Stimulated activated CD4-positive, alpha-beta T cell treated with anti-CD3 and anti-CD28 coated beads, TNF-alpha, amount 100 ng/mL, for 48 hours (primary cell): Measurements from ENCODE around the gene ANKRD50.

Experiments
- DNase-seq, 3 donors: peaks; one replicate each; pipeline ENCODE4 v3.0.0-alpha.2; 2020; ENCODE audit warnings: low read depth in 3 of 3

ANKRD50 gene

GRCh38 chr4:124708517-124709300 is 3.8 kb downstream of the ANKRD50 start:
- DNase-seq: no peak

GRCh38 chr4:124705393-124705792 is 7.1 kb downstream of the ANKRD50 start:
- no peak for DNase-seq

GRCh38 chr4:124703154-124703553 is 9.4 kb downstream of the ANKRD50 start:
- DNase-seq: no peak

GRCh38 chr4:124697441-124697840 is 15.1 kb downstream of the ANKRD50 start:
- no peak for DNase-seq

- no peak for DNase-seq
Measured at GRCh38 chr4:124696182-124696581, 16.4 kb downstream of the ANKRD50 start.

DNA sequence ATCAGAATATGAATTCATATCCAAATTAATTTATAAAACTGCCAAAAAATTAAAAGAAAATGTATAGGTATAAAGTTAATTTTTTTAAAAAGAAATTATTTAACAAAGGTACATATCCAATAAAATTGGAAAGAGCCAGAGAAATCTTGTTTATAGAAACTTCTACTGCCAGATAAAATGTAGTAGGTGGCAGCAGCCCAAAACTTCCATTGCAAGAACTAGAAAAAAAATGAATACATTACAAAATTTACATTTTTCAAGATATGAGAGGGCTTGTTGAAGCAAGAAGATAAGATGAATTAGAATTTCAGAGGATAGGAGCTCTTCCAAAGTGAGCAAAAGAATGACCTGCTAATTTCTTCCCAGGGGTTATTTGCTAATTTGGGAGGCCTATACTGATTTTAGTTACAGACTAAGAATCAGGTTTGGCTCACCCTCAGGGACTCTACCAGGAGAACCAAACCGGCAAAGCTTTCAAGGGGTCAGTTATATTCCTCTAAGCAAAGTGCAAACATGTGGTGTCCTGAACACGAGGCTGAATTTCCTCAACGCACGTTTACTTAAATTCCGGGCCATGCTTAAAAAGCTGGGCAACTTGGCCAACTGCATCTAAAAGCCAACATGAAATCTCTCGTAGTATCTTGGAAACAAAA is 17.5 kb downstream of the ANKRD50 start:
- DNase-seq: no peak

- no peak for DNase-seq
Measured at GRCh38 chr4:124694306-124694705, 18.2 kb downstream of the ANKRD50 start.

- DNase-seq: no peak
Measured at GRCh38 chr4:124691801-124692200, 20.7 kb downstream of the ANKRD50 start.

- no peak for DNase-seq
Measured at GRCh38 chr4:124686279-124686678, 26.3 kb downstream of the ANKRD50 start.

DNA sequence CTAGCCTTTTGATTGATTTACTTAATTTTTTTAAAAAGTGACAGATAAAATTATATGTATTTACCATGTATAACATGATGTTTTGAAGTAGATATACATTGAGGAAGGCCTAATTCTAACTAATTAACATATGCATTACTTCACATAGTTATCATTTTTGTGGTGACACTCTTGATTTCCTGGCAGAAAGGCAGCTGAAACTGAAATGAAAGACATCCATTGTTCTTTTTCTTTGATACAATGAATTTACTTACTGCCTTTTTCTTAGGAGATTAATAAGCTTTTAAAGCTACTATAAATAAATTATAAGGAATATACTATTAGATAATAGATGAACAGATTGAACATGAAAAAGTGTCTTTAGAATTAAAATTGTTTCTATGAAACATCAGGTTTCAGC is 26.7 kb downstream of the ANKRD50 start:
- no peak for DNase-seq

- no peak for DNase-seq
Measured at GRCh38 chr4:124684301-124684700, 28.2 kb downstream of the ANKRD50 start.

GRCh38 chr4:124682384-124682783 is 30.1 kb downstream of the ANKRD50 start:
- no peak for DNase-seq

GRCh38 chr4:124666496-124666895 is 46.0 kb downstream of the ANKRD50 start:
- no peak for DNase-seq

GRCh38 chr4:124658795-124659194 is 53.7 kb downstream of the ANKRD50 start:
- DNase-seq: no peak

DNA sequence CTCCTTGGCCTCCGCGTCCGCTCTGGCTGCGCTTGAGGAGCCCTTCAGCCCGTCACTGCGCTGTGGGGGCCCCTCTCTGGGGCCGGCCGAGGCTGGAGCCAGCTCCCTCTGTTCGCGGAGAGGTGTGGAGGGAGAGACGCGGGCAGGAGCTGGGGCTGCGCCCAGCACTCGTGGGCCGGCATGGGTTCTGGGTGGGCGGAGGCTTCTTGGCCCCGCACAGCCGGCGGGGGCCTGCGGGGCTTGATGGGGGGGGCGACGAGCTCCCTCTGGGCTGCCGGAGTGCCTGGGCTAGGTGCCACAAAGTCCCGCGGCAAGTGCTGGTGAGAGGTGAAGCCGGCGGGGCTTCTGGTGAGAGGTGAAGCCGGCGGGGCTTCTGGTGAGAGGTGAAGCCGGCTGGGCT is 61.9 kb downstream of the ANKRD50 start:
- DNase-seq: no peak

GRCh38 chr4:124647599-124647998 is 64.9 kb downstream of the ANKRD50 start:
- no peak for DNase-seq

DNA sequence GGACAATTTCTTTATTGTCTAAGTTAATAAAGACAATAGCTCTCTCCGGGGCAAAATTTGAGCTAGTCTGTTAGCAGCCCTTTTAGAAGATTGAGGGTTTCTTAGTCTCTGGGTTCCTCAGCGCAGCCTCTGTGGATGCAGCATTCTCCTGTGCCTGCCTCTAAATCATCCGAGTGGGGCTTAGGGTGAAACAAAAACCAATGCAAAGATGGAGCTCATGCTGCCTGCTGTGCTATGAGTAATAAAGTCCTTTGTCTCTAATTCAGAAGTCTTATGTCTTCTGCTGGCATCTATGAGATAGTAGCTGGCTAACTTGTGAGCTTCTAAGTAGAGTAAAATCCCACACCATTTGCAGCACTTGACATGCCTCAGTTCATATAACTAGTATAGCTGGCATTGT is 67.9 kb downstream of the ANKRD50 start:
- DNase-seq: no peak

DNA sequence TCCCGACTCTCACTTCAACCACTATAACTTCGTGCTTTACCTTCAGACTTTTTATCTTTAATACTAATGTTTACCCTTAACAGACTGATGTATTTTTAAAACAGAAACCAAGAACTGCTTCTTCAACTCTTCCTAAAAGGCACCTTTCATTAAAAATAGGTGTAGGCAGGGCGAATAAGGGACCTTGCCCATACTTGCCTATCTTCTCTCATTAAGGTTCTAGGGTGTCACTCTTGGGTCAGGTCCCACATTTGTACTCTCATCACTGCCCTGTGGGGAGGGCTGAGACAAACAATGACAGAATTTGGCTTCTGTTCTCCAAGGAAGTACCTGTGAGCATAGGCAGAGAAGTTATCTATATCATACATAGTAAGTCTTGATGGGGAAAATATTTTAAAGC is 69.7 kb downstream of the ANKRD50 start:
- no peak for DNase-seq

- no peak for DNase-seq
Measured at GRCh38 chr4:124641715-124642381, 70.7 kb downstream of the ANKRD50 start.

DNA sequence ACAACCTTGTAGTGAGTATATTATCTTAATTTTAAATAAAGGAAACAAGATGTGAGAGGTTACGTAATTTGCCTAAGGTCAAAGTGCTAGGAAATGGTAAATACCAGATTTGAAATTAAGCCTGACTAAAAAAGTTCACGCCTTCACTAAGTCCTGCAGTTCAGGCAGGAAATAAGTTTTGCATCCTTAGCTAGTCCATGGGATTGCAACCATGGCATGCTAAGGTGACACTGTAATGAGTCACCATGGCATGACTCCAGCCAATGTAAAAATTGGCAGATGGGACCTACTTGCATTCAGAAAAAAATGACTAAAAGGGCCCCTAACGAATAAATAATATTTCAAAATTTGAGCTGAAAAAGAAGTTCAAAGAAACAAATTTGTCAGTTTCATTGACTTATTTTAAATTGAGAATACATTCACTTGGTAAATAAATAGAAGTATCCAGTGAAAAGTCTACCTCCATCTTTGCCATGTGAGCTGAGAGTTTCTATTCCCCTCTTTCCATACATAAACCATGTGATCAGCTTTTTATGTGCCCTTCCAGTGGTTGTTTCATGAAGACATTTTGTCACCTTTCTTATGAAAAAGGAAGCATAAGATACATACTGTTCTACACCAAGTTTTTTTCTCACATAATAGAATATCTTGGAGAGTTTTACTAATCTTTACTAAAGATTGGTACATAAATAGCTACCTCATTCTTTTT is 72.4 kb downstream of the ANKRD50 start:
- DNase-seq: no peak

DNA sequence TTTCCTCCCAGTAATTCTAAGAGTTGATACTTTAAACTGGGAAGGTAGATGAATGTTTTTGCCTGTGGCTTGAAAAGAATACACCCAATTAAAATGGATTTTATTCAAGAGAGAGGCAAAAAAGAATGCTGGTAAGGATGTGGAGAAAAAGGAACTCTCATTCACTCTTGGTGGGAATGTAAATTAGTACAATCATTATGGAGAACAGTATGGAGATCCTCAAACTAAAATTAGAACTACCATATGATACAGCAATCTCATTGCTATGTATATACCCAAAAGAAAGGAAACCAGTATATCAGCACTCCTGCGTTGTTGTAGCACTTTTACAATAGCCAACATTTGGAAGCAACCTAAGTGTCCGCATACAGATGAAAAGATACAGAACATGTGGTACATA is 75.2 kb downstream of the ANKRD50 start:
- DNase-seq: no peak

DNA sequence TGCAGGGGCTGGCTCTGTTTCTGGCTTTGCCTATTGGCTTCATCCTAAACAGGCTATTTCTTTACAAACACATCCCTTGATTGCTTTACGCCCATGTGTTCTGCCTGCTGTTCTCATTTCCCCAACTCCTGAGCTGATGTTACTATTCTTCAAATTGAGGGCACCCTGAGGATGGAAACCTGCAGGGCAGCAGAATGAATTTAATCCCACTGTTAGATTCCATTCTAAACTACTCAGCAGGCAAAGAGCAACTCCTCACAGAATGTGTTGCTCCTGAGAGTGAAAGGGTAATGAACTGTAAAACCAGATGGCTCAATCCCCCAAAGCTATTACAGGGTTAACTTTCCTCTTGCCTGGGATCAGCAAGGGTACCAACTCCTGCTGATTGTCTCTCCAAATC is 75.7 kb downstream of the ANKRD50 start:
- DNase-seq: no peak
